Gastroesophageal sphincter (tissue), 3 donors: ENCODE data around the gene KLHL29.

ENCODE experiments used
- CTCF ChIP-seq, 4 experiments: fragments of 200-600 bp in 2 of 4; fragments of 450-650 bp in 2 of 4; sonication (generic) in 1 of 4; IDR thresholded peaks; one replicate each; pipeline ENCODE4 v1.5.1; 2017 to 2019; ENCODE audit warnings: antibody characterized with exemption in 4 of 4, mild to moderate bottlenecking in 2 of 4, moderate library complexity in 2 of 4
- POLR2AphosphoS5 ChIP-seq: sonication (generic); formaldehyde crosslinking; IDR thresholded peaks from one replicate; pipeline ENCODE4 v1.6.1; 2017; ENCODE audit warnings: antibody characterized with exemption

GRCh38 chr2:23601301-23601965 lies 216.5 kb downstream of the KLHL29 start:
- TF ChIP-seq CTCF (IDR thresholded peaks at IDR 0.05): no peak
- no peak for TF ChIP-seq POLR2AphosphoS5
